CD8-positive, alpha-beta memory T cell (primary cell): ENCODE measurements around the gene FNDC7. TPM values are rescaled to one million over a fixed set of nuclear protein-coding genes. Genes with fewer than 3 reads are reported as not detected.
"Not testable (repeated sequence)": the region's sequence is repeated elsewhere in the genome, so short reads cannot be mapped to it uniquely, and the experiment has no call there.

ENCODE experiments used
- CTCF ChIA-PET: fragments of 350-600 bp; sonication (Branson Sonifier 250); formaldehyde crosslinking; loops from one replicate; lab custom pipeline; 2021; ENCODE audit warnings: antibody characterized with exemption; lab: Charles Lee
- POLR2A ChIA-PET: fragments of 350-600 bp; sonication (Branson Sonifier 250); formaldehyde crosslinking; loops from one replicate; lab custom pipeline; 2021; ENCODE audit warnings: antibody characterized with exemption; lab: Charles Lee
- DNase-seq, 5 donors: peaks; one replicate each; pipeline versions ENCODE4 v3.0.0 to v3.0.0-alpha.2; 2020 to 2022; ENCODE audit warnings: mixed read lengths in 1 of 5
- H3K27ac ChIP-seq: one replicate; pipeline ENCODE4 v1.7.0; 2013; ENCODE audit warnings: low read depth, mild to moderate bottlenecking, low read length, moderate library complexity
- H3K27me3 ChIP-seq: 2 replicates; pipeline ENCODE4 v1.7.0; 2013; ENCODE audit warnings: low read length, mild to moderate bottlenecking; ENCODE audit not compliant: insufficient read depth, poor library complexity, severe bottlenecking
- H3K36me3 ChIP-seq: 2 replicates; pipeline ENCODE4 v1.7.0; 2013; ENCODE audit warnings: mild to moderate bottlenecking, low read length, moderate library complexity; ENCODE audit not compliant: insufficient read depth
- H3K4me1 ChIP-seq: 2 replicates; pipeline ENCODE4 v1.7.0; 2013; ENCODE audit warnings: mild to moderate bottlenecking, low read length, moderate library complexity; ENCODE audit not compliant: insufficient read depth
- H3K4me3 ChIP-seq: 2 replicates; pipeline ENCODE4 v1.7.0; 2013; ENCODE audit warnings: mild to moderate bottlenecking, low read length
- H3K9me3 ChIP-seq: 2 replicates; pipeline ENCODE4 v1.7.0; 2013; ENCODE audit warnings: mild to moderate bottlenecking, low read length
- H3K27ac Mint-ChIP-seq, 8 donors: one replicate each; pipeline ENCODE4 v1.8.0; 2020 to 2021; ENCODE audit warnings: mixed read lengths in 8 of 8, mild to moderate bottlenecking in 6 of 8, inconsistent platforms in 3 of 8, moderate library complexity in 3 of 8
- H3K27me3 Mint-ChIP-seq, 2 donors: one replicate each; pipeline ENCODE4 v1.8.0; 2020 to 2021; ENCODE audit warnings: mixed read lengths in 2 of 2, mild to moderate bottlenecking in 1 of 2, moderate library complexity in 1 of 2
- H3K36me3 Mint-ChIP-seq, 3 donors: one replicate each; pipeline ENCODE4 v1.8.0; 2020 to 2021; ENCODE audit warnings: mixed read lengths in 3 of 3, inconsistent platforms in 1 of 3, mild to moderate bottlenecking in 1 of 3
- H3K4me1 Mint-ChIP-seq, 3 donors: one replicate each; pipeline ENCODE4 v1.8.0; 2020 to 2021; ENCODE audit warnings: mixed read lengths in 3 of 3, inconsistent platforms in 1 of 3, mild to moderate bottlenecking in 1 of 3
- H3K4me3 Mint-ChIP-seq, 7 donors: one replicate each; pipeline ENCODE4 v1.8.0; 2020 to 2021; ENCODE audit warnings: mixed read lengths in 7 of 7, mild to moderate bottlenecking in 6 of 7, moderate library complexity in 4 of 7, inconsistent platforms in 2 of 7
- H3K9me3 Mint-ChIP-seq, 5 donors: one replicate each; pipeline ENCODE4 v1.8.0; 2020 to 2022; ENCODE audit warnings: mixed read lengths in 5 of 5, mild to moderate bottlenecking in 3 of 5, moderate library complexity in 2 of 5, inconsistent platforms in 1 of 5
- polyA plus RNA-seq: library from polyadenylated mRNA; unstranded; fragments of 300-500 nt; fragmentation: Illumina TruSeq; gene quantifications from one replicate; pipeline ENCODE4 v1.2.3, GENCODE V29; 2021
- total RNA-seq, 2 experiments: library from RNA; stranded (reverse); gene quantifications; one replicate each; pipeline ENCODE4 v1.2.3, GENCODE V29; 2021

The FNDC7 gene
- total and polyA plus RNA-seq, 3 experiments from 2014 or later: 0.09 TPM; not detected in 2

DNA sequence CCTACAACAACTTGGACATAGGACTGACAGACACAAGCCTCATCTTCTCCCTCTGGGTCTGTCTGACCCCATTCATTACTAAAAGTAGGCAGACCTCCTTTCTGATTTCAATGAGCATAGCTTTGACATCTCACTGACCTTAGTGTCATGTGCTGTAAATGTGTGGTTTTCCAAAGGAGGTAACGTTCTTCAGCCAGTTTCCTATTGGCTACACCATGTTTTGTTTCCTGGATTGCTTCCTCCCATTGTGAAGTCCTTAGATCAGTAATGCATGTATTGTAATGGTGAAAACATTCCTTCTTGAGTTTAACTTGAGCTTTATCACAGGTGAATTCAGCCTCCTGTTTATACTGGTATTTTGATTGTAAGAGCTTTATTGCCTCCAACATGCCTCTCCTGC is 54.4 kb downstream of the FNDC7 start:
- Histone ChIP-seq H3K27me3 (no peaks in the 10 kb centered on the region), H3K4me1 (no peaks in the 10 kb centered on the region), H3K27ac (no peak overlapping the region), H3K4me3 (no peak overlapping the region), H3K36me3 (peaks cover 12% of the 10 kb centered on the region), H3K9me3 (no peaks in the 10 kb centered on the region)
- H3K27me3 Mint-ChIP-seq: no peaks in the 10 kb centered on the region
- ChIA-PET CTCF (no interaction called here), POLR2A (no interaction called here)
- no peak for DNase-seq
- peak overlapping the region in 1 of 8 donors; percentile 71 for H3K27ac Mint-ChIP-seq
- H3K4me3 Mint-ChIP-seq: no peak overlapping the region
- peaks cover 7 to 53% (median 28%) of the 10 kb centered on the region in 3 donors for H3K36me3 Mint-ChIP-seq
- H3K4me1 Mint-ChIP-seq: peaks cover 13 to 23% (median 16%) of the 10 kb centered on the region in 3 donors
- H3K9me3 Mint-ChIP-seq: no peaks in the 10 kb centered on the region

DNA sequence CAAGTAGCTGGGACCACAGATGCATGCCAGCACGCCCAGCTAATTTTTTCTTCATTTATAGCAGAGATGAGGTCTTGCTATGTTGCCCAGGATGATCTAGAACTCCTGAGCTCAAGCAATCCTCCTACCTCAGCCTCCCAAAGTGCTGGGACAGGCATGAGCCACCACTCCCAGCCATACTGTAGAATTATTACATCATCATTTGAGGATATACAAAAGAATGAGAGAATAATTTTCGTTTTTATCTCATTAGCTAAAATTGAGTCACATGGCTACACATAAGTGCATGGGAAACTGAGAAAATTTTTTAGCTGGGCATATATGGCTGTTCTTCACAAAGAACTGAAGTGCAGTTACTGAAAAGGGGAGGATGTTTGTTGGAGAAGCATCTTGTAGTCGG is 55.0 kb downstream of the FNDC7 start:
- no peak overlapping the region for H3K4me3 ChIP-seq
- Mint-ChIP-seq H3K27ac (peak overlapping the region in 2 of 8 donors; percentile 27 to 66), H3K9me3 (no peaks in the 10 kb centered on the region), H3K4me3 (no peak overlapping the region), H3K36me3 (peaks cover 5 to 51% (median 26%) of the 10 kb centered on the region in 3 donors), H3K4me1 (peaks cover 13 to 23% (median 16%) of the 10 kb centered on the region in 3 donors), H3K27me3 (no peaks in the 10 kb centered on the region)
- DNase-seq: no peak
- no peaks in the 10 kb centered on the region for H3K9me3 ChIP-seq
- H3K4me1 ChIP-seq: no peaks in the 10 kb centered on the region
- CTCF ChIA-PET: no interaction called here
- peaks cover 13% of the 10 kb centered on the region for H3K36me3 ChIP-seq
- H3K27me3 ChIP-seq: no peaks in the 10 kb centered on the region
- H3K27ac ChIP-seq: no peak overlapping the region
- POLR2A ChIA-PET: no interaction called here

DNA sequence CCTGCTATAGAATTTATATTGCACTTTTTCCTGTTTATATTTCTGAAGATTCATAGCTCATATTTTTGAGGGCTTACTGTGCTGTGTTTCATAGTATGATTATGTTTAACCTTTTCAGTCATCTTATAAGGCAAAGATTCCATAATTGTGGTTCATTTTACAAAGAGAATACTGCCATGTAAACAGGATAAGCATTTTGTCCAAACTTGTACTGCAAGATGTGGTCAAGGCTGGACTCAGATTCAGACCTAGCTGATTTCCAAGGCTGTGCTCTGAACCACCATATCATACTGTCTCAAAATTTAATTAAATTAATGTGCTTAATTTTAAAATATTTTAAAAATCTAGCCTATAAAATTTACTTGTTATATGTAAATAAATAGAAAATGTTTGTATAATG is 65.1 kb downstream of the FNDC7 start:
- H3K4me1 Mint-ChIP-seq: peaks cover 0 to 2% (median 0%) of the 10 kb centered on the region in 3 donors
- DNase-seq: no peak
- peaks cover 15 to 79% (median 26%) of the 10 kb centered on the region in 3 donors for H3K36me3 Mint-ChIP-seq
- ChIA-PET CTCF (interaction anchor here (1.0 kb wide), 1 partner anchor 85 kb away, joined by 3 read pairs; no protein-coding TSS in a partner anchor), POLR2A (no interaction called here)
- Histone ChIP-seq H3K9me3 (no peaks in the 10 kb centered on the region), H3K27ac (no peak overlapping the region), H3K36me3 (peaks cover 24% of the 10 kb centered on the region), H3K4me3 (no peak overlapping the region), H3K4me1 (no peaks in the 10 kb centered on the region), H3K27me3 (no peaks in the 10 kb centered on the region)
- H3K9me3 Mint-ChIP-seq: no peaks in the 10 kb centered on the region
- no peaks in the 10 kb centered on the region for H3K27me3 Mint-ChIP-seq
- peak overlapping the region in 1 of 8 donors; percentile 44 for H3K27ac Mint-ChIP-seq
- H3K4me3 Mint-ChIP-seq: no peak overlapping the region

DNA sequence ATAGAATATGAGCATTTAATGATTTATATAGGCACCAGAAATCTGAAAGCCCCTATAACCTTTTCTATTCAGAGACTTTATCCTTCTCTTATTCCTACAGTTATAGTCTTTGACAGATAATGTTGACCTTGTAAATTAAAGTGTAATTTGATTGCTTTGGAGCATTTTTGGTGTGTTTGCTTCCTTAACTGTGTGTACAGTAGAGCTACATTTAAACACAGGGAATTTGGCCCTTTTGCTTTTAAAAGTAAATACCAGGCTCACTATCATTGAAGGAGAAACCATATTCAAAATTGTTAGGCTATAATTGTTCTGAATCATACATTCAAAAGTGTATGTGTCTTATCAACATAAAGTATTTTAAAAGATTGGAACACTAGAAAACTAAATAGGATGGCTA is 66.7 kb downstream of the FNDC7 start:
- Mint-ChIP-seq H3K4me1 (peaks cover 0 to 2% (median 0%) of the 10 kb centered on the region in 3 donors), H3K27me3 (no peaks in the 10 kb centered on the region), H3K4me3 (no peak overlapping the region), H3K9me3 (peaks cover 0 to 12% (median 2%) of the 10 kb centered on the region in 5 donors), H3K36me3 (peaks cover 26 to 78% (median 32%) of the 10 kb centered on the region in 3 donors), H3K27ac (peak overlapping the region in 1 of 8 donors; percentile 6)
- Histone ChIP-seq H3K27ac (no peak overlapping the region), H3K36me3 (peaks cover 13% of the 10 kb centered on the region), H3K4me3 (no peak overlapping the region), H3K4me1 (no peaks in the 10 kb centered on the region), H3K9me3 (peaks cover under 1% of the 10 kb centered on the region), H3K27me3 (no peaks in the 10 kb centered on the region)
- ChIA-PET POLR2A (no interaction called here), CTCF (no interaction called here)
- DNase-seq: no peak

DNA sequence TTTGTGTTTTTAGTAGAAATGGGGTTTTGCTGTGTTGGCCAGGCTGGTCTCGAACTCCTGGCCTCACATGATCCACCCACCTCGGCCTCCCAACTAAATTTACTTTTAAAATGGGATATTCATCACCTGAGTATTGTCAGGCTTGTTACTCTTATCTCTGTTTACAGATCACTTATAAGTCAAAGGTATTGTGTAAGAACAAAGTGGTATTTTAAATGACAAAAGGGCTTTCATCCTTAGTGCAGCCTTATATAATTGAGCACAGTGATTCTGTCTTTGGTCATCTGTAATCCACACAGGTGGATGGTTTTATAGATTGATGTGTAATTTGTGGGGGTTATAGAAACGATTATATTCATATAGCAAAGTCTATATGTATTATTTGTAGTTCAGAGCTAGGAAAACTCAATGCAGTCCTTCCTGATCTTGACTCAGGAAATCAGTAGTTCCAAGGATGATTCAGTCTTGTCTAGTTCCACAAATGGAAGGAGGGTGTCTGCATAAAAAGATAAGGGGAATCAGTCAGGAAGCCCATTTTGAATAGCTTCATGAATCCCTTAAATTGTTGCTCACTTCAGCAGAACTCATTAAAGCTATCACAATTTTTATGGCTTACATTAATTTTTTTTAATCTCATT is 68.3 kb downstream of the FNDC7 start:
- H3K36me3 ChIP-seq: peaks cover 25% of the 10 kb centered on the region
- no peak overlapping the region for H3K27ac ChIP-seq
- POLR2A ChIA-PET: no interaction called here
- Mint-ChIP-seq H3K9me3 (peaks cover 2 to 22% (median 17%) of the 10 kb centered on the region in 5 donors), H3K4me3 (no peak overlapping the region), H3K4me1 (peaks cover 0 to 2% (median 0%) of the 10 kb centered on the region in 3 donors), H3K36me3 (peaks cover 35 to 83% (median 39%) of the 10 kb centered on the region in 3 donors), H3K27ac (peak overlapping the region in 2 of 8 donors; percentile 40 to 53), H3K27me3 (no peaks in the 10 kb centered on the region)
- H3K27me3 ChIP-seq: no peaks in the 10 kb centered on the region
- no peaks in the 10 kb centered on the region for H3K4me1 ChIP-seq
- H3K4me3 ChIP-seq: no peak overlapping the region
- CTCF ChIA-PET: no interaction called here
- DNase-seq: no peak
- H3K9me3 ChIP-seq: peaks cover 12% of the 10 kb centered on the region

DNA sequence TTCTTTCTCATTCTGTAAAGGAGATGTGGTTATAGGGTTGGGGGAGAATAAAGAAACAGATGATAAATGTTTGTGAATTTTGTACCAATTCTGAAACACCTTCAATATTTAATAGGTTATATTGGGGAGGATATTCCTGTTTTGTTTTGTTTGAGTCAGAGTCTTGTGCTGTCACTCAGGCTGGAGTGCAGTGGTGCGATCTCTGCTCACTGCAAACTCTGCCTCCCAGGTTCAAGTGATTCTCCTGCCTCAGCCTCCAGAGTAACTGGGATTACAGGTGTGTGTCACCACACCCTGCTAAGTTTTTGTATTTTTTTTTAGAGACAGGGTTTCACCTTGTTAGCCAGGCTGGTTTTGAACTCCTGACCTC is 68.9 kb downstream of the FNDC7 start:
- Mint-ChIP-seq H3K36me3 (peaks cover 38 to 84% (median 41%) of the 10 kb centered on the region in 3 donors), H3K9me3 (peaks cover 2 to 27% (median 20%) of the 10 kb centered on the region in 5 donors)
- H3K27me3 Mint-ChIP-seq, H3K4me1 Mint-ChIP-seq, DNase-seq, H3K4me3 ChIP-seq, H3K4me1 ChIP-seq, CTCF ChIA-PET, H3K27ac Mint-ChIP-seq, H3K27ac ChIP-seq, H3K27me3 ChIP-seq, POLR2A ChIA-PET, H3K4me3 Mint-ChIP-seq: not testable (repeated sequence)
- peaks cover 23% of the 10 kb centered on the region for H3K36me3 ChIP-seq
- H3K9me3 ChIP-seq: peaks cover 12% of the 10 kb centered on the region

DNA sequence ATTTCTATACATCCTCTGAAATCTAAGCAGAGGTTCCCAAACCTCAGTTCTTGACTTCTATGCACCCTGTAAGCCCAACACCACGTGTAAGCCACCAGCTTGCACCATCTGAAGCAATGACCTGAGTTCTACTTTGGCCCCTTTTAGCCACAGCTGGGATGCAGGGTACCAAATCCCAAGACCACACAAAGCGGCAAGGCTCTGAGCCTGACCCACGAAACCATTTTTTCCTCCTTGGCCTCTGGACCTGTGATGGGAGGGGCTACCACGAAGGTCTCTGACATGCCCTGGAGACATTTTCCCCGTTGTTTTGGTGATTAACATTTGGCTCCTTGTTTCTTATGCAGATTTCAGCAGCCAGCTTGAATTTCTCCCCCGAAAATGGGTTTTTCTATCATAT is 72.6 kb downstream of the FNDC7 start:
- H3K27me3 ChIP-seq: no peaks in the 10 kb centered on the region
- peaks cover 52 to 90% (median 60%) of the 10 kb centered on the region in 3 donors for H3K36me3 Mint-ChIP-seq
- no peak overlapping the region for H3K27ac Mint-ChIP-seq
- H3K27ac ChIP-seq: no peak overlapping the region
- no peaks in the 10 kb centered on the region for H3K4me1 ChIP-seq
- no peak overlapping the region for H3K4me3 ChIP-seq
- DNase-seq: no peak
- peaks cover 18% of the 10 kb centered on the region for H3K36me3 ChIP-seq
- H3K9me3 ChIP-seq: peaks cover 12% of the 10 kb centered on the region
- peaks cover 2 to 32% (median 20%) of the 10 kb centered on the region in 5 donors for H3K9me3 Mint-ChIP-seq
- ChIA-PET CTCF (interaction anchor here (1.2 kb wide), 1 partner anchor 17 kb away, joined by 3 read pairs; no protein-coding TSS in a partner anchor), POLR2A (no interaction called here)
- no peak overlapping the region for H3K4me3 Mint-ChIP-seq
- peaks cover 0 to 2% (median 0%) of the 10 kb centered on the region in 3 donors for H3K4me1 Mint-ChIP-seq
- peaks cover 0 to under 1% of the 10 kb centered on the region in 2 donors for H3K27me3 Mint-ChIP-seq

DNA sequence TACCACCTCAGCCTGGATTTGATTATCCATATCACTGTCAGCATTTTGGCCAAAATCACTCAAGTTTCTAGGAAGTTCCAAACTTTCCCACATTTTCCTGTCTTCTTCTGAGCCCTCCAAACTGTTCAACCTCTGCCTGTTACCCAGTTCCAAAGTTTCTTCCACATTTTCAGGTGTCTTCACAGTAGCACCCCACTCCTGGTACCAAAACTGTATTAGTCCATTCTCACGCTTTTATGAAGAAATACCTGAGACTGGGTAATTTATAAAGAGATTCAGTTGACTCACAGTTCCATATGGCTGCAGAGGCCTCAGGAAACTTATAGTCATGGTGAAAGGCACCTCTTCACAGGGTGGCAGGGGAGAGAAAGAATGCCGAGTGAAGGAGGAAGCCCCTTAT is 73.2 kb downstream of the FNDC7 start:
- Histone ChIP-seq H3K4me3 (no peak overlapping the region), H3K36me3 (peaks cover 18% of the 10 kb centered on the region), H3K9me3 (peaks cover 12% of the 10 kb centered on the region), H3K4me1 (no peaks in the 10 kb centered on the region), H3K27me3 (no peaks in the 10 kb centered on the region), H3K27ac (no peak overlapping the region)
- Mint-ChIP-seq H3K9me3 (peaks cover 2 to 32% (median 20%) of the 10 kb centered on the region in 5 donors), H3K36me3 (peaks cover 54 to 93% (median 66%) of the 10 kb centered on the region in 3 donors), H3K27me3 (peaks cover 0 to 1% of the 10 kb centered on the region in 2 donors), H3K4me3 (no peak overlapping the region), H3K4me1 (peaks cover 0 to 2% (median 0%) of the 10 kb centered on the region in 3 donors), H3K27ac (no peak overlapping the region)
- no peak for DNase-seq
- ChIA-PET POLR2A (interaction anchor here (0.6 kb wide), 1 partner anchor 48 kb away, joined by 3 read pairs; no protein-coding TSS in a partner anchor), CTCF (no interaction called here)
